Natural killer cell (primary cell): ENCODE measurements around the gene CASTOR1. TPM values are rescaled to one million over a fixed set of nuclear protein-coding genes. Genes with fewer than 3 reads are reported as not detected.

ENCODE experiments used
- ATAC-seq, 3 donors: fragments of 150-1000 bp in 2 of 3; fragments of 200-7000 bp in 1 of 3; cut with Tn5 transposase; 1 replicate in 1 of 3; 2 replicates in 2 of 3; pipeline ENCODE4 v1.10.0; 2021; ENCODE audit warnings: mild to moderate bottlenecking in 2 of 3, moderate library complexity in 2 of 3
- DNase-seq, 2 donors: peaks; one replicate each; pipeline versions ENCODE4 v3.0.0 to v3.0.0-alpha.2; 2013 to 2021; ENCODE audit warnings: mixed read lengths in 1 of 2
- H3K27ac ChIP-seq: one replicate; pipeline ENCODE4 v1.5.1; 2013; ENCODE audit warnings: mild to moderate bottlenecking, low read length
- H3K27me3 ChIP-seq: one replicate; pipeline ENCODE4 v1.6.1; 2013; ENCODE audit warnings: low read length; ENCODE audit not compliant: control insufficient read depth, insufficient read depth
- H3K36me3 ChIP-seq: one replicate; pipeline ENCODE4 v1.6.1; 2013; ENCODE audit warnings: low read length; ENCODE audit not compliant: control insufficient read depth, insufficient read depth
- H3K4me1 ChIP-seq: one replicate; pipeline ENCODE4 v1.6.1; 2013; ENCODE audit warnings: low read length; ENCODE audit not compliant: control insufficient read depth, insufficient read depth
- H3K4me3 ChIP-seq: one replicate; pipeline ENCODE4 v1.5.1; 2013; ENCODE audit warnings: low read length
- H3K9me3 ChIP-seq: one replicate; pipeline ENCODE4 v1.6.1; 2013; ENCODE audit warnings: low read length; ENCODE audit not compliant: control insufficient read depth, insufficient read depth
- H3K27ac Mint-ChIP-seq, 2 donors: one replicate each; pipeline ENCODE4 v1.8.0; 2022; ENCODE audit warnings: mild to moderate bottlenecking in 2 of 2, mixed read lengths in 2 of 2, moderate library complexity in 1 of 2
- H3K27me3 Mint-ChIP-seq, 2 donors: one replicate each; pipeline ENCODE4 v1.8.0; 2022; ENCODE audit warnings: low read depth in 2 of 2, mixed read lengths in 2 of 2
- H3K36me3 Mint-ChIP-seq: one replicate; pipeline ENCODE4 v1.8.0; 2022; ENCODE audit warnings: mixed read lengths
- H3K4me1 Mint-ChIP-seq, 2 donors: one replicate each; pipeline ENCODE4 v1.8.0; 2022; ENCODE audit warnings: mixed read lengths in 2 of 2
- H3K4me3 Mint-ChIP-seq: one replicate; pipeline ENCODE4 v1.8.0; 2022; ENCODE audit warnings: mild to moderate bottlenecking, moderate library complexity, mixed read lengths
- H3K9me3 Mint-ChIP-seq, 2 donors: one replicate each; pipeline ENCODE4 v1.8.0; 2022; ENCODE audit warnings: mixed read lengths in 2 of 2
- WGBS: methylation state at CpG from one replicate; pipeline ENCODE4 v1.1.7; 2013; ENCODE audit warnings: missing lambda C conversion rate; ENCODE audit not compliant: insufficient coverage; 5-methylcytosine and 5-hydroxymethylcytosine counted together
- intact Hi-C: fragments of 100-400 bp; cut with micrococcal nuclease; formaldehyde crosslinking; loops from one replicate; pipeline ENCODE4 v1.14.2; 2022
- total RNA-seq, 4 donors: library from RNA; stranded (reverse); fragments of 120-200 nt in 1 of 4; gene quantifications; one replicate each; pipeline versions ENCODE4 v1.2.3 to v1.2.4, GENCODE V29; 2013 to 2022
- TF ChIP-seq, protein P1 (sequence below): fragments of 200-600 bp; IDR thresholded peaks from one replicate; pipeline ENCODE4 v1.8.0; 2022; ENCODE audit warnings: antibody characterized with exemption

CASTOR1 gene
- total RNA-seq, 3 donors from 2014 or later (not counting 1 experiment from before 2014, with no cell fraction given): 7.0 to 11.9 (median 8.8) TPM

GRCh38 chr22:30239488-30240405 is 49.6 kb downstream of the CASTOR1 start:
- no peaks in the 10 kb centered on the region for H3K27me3 ChIP-seq
- no peaks in the 10 kb centered on the region for H3K36me3 ChIP-seq
- H3K27ac ChIP-seq: no peak overlapping the region
- no peaks in the 10 kb centered on the region for H3K9me3 Mint-ChIP-seq
- no peak overlapping the region for H3K4me3 Mint-ChIP-seq
- no peaks in the 10 kb centered on the region for H3K36me3 Mint-ChIP-seq
- intact Hi-C loops: loop anchor here (5.0 kb wide), 1 partner anchor 42 kb away; no protein-coding TSS in a partner anchor
- peaks cover 5% of the 10 kb centered on the region for H3K4me1 ChIP-seq
- TF ChIP-seq, protein P1, sequence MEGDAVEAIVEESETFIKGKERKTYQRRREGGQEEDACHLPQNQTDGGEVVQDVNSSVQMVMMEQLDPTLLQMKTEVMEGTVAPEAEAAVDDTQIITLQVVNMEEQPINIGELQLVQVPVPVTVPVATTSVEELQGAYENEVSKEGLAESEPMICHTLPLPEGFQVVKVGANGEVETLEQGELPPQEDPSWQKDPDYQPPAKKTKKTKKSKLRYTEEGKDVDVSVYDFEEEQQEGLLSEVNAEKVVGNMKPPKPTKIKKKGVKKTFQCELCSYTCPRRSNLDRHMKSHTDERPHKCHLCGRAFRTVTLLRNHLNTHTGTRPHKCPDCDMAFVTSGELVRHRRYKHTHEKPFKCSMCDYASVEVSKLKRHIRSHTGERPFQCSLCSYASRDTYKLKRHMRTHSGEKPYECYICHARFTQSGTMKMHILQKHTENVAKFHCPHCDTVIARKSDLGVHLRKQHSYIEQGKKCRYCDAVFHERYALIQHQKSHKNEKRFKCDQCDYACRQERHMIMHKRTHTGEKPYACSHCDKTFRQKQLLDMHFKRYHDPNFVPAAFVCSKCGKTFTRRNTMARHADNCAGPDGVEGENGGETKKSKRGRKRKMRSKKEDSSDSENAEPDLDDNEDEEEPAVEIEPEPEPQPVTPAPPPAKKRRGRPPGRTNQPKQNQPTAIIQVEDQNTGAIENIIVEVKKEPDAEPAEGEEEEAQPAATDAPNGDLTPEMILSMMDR: no peak
- H3K4me3 ChIP-seq: no peak overlapping the region
- 90% methylated on average over 17 of the region's 17 CpGs for WGBS
- no peak overlapping the region for H3K27ac Mint-ChIP-seq
- H3K9me3 ChIP-seq: no peaks in the 10 kb centered on the region
- H3K4me1 Mint-ChIP-seq: no peaks in the 10 kb centered on the region
- ATAC-seq (no peak), DNase-seq (no peak)
- H3K27me3 Mint-ChIP-seq: peaks cover 0 to 7% of the 10 kb centered on the region in 2 donors

DNA sequence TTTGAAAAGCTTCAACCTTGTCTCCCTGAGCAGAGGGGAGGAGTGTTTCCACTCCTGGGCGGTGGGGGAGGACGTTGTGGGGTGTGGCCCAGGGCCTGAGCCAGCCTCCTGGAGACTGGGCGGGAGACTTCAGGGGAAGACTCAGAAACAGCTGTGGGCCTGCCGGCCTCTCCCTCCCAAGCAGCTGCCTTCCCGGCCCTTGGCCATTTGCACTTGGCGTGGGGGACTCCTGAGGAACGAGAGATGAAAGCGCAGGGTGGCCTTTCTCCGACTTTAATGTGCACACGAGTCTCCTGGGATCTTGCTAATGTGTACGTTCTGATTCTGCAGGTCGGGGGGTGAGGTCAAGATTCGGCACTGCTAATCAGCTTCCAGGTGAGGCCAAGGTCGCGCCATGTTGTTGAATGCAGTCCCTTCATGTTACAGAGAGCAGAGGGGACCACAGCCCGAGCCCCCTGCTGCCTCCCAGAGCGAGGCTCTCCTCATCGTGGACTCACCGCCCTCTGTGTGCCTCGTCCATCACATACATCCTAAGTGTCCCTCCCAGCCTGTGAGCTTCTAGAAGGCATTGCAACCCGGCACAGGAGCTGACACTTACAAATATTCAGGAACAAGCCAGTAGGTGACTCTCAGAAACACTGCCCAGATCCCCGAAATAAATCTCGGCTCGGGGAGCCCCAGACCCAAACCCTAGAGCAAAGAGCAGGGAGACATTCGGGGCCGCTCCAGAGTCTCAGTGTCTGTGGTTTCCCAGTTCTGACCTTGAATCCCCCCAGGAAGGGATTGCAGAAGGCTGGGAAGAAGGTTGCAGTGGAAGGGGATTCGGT is 50.4 kb downstream of the CASTOR1 start:
- Mint-ChIP-seq H3K4me1 (no peaks in the 10 kb centered on the region), H3K9me3 (no peaks in the 10 kb centered on the region), H3K4me3 (no peak overlapping the region), H3K27ac (no peak overlapping the region), H3K27me3 (no peaks in the 10 kb centered on the region), H3K36me3 (no peaks in the 10 kb centered on the region)
- WGBS: 92% methylated on average over 27 of the region's 27 CpGs
- TF ChIP-seq, protein P1: no peak
- no peak for ATAC-seq
- no peak overlapping the region for H3K27ac ChIP-seq
- no peaks in the 10 kb centered on the region for H3K27me3 ChIP-seq
- no peak overlapping the region for H3K4me3 ChIP-seq
- no peaks in the 10 kb centered on the region for H3K4me1 ChIP-seq
- intact Hi-C loops: loop anchor here (5.0 kb wide), 1 partner anchor 42 kb away; no protein-coding TSS in a partner anchor
- H3K9me3 ChIP-seq: no peaks in the 10 kb centered on the region
- H3K36me3 ChIP-seq: no peaks in the 10 kb centered on the region
- DNase-seq: no peak

DNA sequence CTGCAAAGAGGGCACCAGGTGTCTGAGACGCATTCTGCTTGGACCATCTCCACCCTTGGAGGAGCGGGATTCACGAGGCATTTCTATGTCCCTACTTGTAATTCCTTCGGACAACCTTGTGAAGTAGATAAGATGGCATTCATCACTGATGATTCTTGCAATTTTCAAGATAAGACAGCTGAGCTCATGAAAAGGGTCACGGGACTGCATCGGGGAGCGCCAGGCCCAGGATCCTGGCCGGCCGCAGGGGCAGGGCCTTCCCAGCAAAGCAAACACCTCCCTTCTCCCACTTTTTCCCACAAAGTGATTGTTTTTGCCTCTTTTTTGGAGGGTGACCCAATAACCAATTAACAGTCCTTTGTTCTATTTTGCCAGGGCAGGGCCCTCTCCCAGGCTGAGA is 51.2 kb downstream of the CASTOR1 start:
- WGBS: 97% methylated on average over 9 of the region's 9 CpGs
- H3K27ac Mint-ChIP-seq: no peak overlapping the region
- no peaks in the 10 kb centered on the region for H3K9me3 Mint-ChIP-seq

More for the DNA sequence above, 51.2 kb downstream of the CASTOR1 start:
- no peaks in the 10 kb centered on the region for H3K36me3 ChIP-seq
- no peak overlapping the region for H3K4me3 ChIP-seq
- H3K4me3 Mint-ChIP-seq: no peak overlapping the region
- H3K27ac ChIP-seq: no peak overlapping the region
- ATAC-seq (no peak), DNase-seq (no peak)
- H3K27me3 ChIP-seq: no peaks in the 10 kb centered on the region
- TF ChIP-seq, protein P1: no peak
- intact Hi-C loops: loop anchor here (5.0 kb wide), 1 partner anchor 41 kb away; no protein-coding TSS in a partner anchor
- H3K27me3 Mint-ChIP-seq: no peaks in the 10 kb centered on the region
- H3K4me1 Mint-ChIP-seq: no peaks in the 10 kb centered on the region
- no peaks in the 10 kb centered on the region for H3K36me3 Mint-ChIP-seq
- H3K4me1 ChIP-seq: no peaks in the 10 kb centered on the region
- H3K9me3 ChIP-seq: no peaks in the 10 kb centered on the region
